Stimulated activated CD8-positive, alpha-beta memory T cell treated with anti-CD3 and anti-CD28 coated beads, Interleukin-7, amount 100 ng/mL, for 4 hours (primary cell): ENCODE data around the gene FBXL14.

ENCODE experiments used
- DNase-seq, 2 donors: peaks; one replicate each; pipeline ENCODE4 v3.0.0-alpha.2; 2020; ENCODE audit warnings: low read depth in 2 of 2

Gene FBXL14, protein sequence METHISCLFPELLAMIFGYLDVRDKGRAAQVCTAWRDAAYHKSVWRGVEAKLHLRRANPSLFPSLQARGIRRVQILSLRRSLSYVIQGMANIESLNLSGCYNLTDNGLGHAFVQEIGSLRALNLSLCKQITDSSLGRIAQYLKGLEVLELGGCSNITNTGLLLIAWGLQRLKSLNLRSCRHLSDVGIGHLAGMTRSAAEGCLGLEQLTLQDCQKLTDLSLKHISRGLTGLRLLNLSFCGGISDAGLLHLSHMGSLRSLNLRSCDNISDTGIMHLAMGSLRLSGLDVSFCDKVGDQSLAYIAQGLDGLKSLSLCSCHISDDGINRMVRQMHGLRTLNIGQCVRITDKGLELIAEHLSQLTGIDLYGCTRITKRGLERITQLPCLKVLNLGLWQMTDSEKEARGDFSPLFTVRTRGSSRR

DNA sequence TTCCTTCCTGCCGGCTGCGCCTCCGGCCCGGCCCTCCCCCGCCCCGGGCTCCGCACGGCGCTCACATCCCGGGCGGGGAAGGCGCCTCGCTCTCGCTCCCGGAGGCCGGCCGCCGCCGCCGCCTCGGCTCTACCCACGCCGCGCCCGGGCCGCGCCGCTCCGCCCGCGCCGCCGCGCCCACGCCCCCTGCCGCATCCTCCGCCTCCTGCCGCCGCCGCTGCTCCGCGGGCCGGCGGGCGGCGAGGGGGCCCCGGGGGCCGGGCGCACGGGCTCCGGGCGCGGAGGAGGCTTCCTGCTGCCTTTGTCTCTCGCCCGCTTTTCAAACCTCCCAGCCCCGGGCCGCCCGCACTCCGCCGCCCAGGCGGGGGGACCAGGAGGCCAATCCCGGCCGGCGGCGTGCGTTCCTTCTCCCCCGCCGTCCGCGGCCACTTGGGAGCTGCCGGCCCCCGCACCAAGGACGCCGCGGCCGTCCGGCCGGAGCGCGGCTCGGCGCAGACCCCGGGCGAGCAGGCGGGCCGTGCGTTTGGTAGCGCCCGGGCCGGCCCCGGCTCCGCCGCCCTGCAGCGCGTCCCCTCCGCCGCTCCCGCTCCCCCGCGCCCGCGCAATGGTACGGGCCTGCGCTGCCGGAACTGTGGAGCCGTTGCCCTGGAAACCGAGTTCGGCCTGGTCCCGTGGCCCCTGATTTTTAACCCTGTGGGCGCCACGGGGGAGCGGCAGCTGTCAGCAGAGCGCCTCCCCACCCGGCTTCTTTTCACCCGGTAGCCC, at the start of gene FBXL14:
FBXL14 (minus strand) TSS at position 321 of the 765 bp plus-strand sequence. CDS start 515 bp downstream, outside the sequence.
- peak; percentile 77 to 89 for DNase-seq

DNA sequence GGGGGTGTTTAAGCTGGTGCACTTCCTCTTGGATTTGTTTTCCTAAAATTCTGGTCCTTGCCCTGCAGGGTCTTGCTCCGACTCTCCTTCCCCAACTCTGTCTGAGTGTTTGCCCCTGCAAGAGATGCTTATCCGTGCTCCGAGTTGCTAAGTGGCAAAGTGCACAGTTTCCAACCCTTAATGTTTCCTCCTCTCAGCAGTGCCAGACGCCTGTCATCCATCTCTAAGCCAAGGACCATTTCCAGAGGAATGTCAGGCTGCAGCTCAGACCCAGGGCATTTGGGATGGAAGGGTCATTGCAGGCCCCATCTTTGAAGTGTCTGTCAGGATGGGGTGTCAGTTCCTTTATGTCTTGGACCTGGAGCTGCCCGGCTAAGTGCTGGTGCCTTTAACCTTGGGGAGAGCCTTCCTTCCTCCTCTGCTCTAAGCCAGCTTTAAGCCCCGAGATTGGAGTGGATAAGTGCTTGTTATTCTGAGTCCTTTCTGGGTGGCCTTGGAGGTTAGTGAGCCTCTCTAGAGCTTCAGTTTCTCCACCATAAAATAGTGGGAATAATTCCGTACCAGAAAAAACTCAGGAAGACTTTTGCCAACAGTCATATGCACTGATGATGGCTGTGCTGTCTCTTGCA, 49.6 kb upstream of the FBXL14 start:
- DNase-seq = no peak

DNA sequence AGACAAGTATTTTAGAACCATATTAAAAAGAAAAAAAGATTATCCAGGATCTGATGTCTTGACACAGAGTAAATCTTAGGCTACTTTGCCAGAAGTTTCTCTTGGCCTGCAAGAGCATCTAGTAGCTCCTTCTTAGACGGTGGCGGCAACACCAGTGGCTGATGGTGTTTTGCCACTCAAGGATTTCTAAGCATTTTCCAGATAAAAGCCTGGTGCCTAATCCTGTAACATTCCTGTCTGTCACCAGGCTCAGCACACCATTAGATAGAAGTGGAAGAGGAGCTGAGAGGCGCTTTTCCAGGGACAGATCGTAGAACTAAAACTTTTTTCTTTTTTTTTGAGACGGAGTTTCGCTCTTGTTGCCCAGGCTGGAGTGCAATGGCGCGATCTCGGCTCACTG, 48.7 kb upstream of the FBXL14 start:
- no peak for DNase-seq

DNA sequence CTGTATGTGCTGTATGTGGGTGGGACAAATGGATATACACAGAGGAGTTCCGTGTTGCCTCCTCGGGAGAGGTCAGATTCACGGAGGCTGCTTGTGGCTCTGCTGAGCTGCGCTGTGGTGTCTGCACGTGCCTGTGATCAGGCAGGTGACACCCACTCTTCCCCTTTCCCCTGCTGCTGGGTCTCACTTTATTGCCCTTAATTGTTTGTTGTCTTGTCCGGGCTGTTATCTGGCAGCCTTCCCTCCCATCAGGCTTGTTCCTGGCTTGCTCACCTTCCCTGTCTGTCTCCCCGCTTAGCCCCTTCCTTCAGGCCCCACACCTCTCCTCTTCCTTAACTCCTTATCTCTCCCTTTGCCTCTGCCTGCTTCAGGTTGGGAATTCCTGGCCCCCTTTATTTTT, 48.1 kb upstream of the FBXL14 start:
- DNase-seq = no peak

DNA sequence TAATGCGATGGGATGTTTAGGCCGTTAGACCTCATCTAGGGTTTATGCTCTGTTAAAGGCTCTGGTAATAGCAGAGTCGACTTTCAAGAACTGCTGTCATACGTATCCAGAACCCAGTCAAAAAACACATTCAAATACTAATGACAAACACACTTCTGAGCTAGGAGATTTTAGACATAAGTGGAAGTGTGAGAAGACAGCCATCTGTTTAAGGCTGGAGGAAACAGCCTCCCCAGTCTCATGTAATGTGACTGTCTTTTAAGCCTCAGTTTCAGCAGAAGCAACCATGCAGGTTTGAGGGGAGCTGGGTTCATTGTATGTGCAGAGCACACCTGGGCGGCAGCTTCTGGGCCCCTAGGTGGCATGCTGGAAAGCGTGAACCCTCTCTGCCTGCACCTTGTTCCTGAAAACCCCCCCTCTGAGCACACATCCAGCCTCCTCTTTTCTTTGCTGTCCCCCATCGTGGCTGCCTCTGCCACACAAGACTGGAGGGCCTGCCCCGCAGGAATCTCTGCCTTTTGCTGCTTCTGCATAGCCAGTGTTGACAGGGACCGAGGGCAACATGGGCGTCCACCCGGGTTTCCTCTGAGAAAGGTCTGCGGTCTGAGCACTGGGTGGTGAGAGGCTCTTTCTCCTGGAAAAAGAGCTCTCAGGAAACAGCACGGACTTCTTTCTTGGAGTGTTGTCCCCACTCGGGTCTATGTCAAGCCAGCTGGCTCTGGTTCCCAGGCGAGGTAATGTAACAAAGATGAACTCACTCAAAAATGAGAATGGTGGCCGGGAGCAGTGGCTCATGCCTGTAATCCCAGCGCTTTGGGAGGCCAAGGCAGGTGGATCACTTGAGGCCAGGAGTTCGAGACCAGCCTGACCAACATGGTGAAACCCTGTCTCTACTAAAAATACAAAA, 46.2 kb upstream of the FBXL14 start:
- DNase-seq = no peak

DNA sequence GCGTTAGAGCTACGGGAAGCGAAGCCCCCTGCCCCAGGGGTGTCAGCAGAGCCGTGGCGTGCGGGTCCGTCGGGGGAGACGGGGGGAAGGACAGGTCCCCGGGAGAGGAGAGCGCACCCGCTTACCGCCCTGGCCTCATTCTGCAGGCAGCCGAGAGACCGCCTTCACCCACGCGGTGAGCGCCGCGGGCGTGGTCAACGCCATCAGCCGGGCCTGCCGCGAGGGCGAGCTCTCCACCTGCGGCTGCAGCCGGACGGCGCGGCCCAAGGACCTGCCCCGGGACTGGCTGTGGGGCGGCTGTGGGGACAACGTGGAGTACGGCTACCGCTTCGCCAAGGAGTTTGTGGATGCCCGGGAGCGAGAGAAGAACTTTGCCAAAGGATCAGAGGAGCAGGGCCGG, 45.2 kb upstream of the FBXL14 start:
- no peak for DNase-seq

DNA sequence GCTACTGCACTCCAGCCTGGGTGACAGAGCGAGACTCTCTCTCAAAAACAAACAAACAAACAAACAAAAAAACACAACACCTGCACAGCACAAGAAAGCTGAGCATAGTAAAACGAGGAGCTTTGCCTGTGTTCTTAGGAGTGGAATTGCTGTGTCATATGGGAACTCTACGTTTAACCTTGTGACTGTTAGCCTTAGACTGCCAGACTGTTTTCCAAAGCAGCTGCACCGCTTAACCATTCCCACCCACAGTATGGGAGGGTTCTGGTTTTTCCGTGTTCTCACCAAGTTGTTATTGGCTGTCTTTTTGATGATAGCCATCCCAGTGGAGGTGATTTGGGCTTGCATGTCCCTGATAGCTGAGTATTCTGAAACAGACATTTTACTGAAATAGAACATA, 43.8 kb upstream of the FBXL14 start:
- no peak for DNase-seq

DNA sequence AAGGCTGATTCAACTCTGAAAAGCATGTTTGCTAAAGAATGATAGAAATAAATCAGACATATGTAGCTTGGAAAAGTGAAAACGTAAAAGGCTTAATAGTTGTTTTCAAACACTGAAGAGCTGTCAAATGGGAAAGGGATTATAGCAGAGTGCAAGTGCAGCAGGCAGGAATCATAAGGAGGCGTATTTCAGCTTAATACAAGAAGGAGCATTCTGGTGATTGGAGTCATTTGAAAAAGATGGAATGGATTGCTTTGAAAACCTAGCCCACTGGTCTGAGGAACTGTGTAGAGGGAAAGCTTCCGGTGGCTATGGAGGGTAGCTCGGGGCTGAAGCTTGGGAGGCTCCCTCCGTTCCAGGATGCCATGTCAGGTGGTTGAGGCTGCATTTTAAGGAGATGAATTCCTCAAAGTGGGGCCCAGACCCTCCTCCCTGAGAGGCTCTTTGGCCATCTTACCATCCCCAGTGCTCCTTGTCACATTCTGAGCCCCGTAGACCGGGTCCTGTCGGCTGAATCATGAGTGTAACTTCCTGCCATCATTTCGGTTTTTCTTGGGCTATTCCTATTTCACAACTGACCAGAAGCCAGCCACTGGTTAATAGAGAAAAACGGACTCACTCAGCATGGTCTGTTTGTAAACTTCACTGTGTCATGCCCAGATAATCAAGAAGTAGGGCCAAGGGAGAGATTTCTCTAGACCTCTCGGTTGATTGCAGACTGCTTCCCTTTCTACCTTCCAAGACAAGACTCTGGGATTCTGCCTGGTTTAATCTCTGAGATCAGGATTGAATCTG, 41.1 kb upstream of the FBXL14 start:
- no peak for DNase-seq

DNA sequence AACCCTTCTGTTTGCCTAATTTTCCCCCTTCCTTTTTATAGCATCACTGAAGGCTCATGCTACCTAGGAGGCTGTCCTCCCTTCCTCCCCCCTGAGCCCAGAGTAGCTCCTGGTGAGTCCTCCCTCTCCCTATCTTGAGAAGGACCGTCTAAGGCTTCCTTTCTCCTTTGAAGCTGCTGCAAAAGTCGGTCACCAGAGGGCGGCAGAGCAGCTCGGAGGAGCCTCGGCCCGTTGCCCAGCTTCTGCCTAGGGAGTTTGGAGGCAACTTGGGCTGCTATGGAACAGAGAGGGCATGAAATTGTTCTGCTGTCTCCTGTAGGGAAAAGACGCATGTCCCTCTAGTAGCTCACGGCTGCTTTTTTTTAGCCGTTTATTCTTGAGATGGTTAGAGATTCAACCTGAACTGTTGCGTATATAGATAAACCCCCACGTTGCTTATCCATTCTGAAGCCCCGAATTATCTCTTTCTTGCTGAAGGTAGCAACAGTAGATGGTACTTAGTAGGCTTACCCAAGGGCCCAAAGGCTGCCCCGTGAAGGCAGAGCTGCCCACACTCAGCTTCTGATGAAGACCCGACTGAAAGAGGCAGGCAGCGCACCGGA, 40.3 kb upstream of the FBXL14 start:
- DNase-seq = peak; percentile 10 to 35

DNA sequence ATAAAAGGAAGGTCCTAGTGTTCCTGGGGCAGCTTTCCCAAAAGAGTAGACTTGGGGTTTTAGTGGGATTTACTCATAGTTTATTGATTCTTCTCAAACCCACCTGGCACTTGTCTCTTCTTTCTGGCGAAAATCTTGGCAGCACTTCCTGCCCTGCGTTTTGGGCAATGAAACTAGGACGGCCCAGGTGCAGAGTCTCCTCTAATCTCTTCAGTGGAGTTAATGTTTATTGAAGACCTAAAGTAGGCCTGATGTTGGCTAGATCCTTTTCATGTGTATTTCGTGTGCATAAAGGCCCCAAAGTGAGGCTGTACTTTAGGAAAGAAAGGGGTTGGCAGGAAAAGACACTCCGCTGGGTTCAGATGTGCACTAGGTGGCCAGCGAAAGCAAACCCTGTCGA, 39.8 kb upstream of the FBXL14 start:
- DNase-seq = no peak

DNA sequence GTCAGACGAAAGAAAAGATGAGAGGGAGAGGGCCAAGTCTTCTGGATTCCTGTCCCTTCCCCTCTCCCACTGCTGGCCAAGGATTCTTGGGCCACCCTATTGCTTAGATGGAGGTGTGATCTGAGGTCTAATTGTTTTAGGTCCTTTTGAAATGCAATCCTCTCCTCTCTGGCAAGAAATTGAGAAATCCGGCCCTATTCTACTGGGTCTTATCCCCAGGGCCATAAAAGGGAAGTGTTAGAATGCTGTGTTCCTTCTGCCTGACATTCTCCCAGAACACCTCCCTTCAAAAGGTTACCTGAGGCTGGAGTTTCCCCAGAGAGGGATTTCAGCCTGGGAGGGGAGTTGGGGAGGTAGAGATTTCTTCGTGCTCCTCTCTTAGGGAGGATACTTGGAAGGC, 39.1 kb upstream of the FBXL14 start:
- DNase-seq = no peak

DNA sequence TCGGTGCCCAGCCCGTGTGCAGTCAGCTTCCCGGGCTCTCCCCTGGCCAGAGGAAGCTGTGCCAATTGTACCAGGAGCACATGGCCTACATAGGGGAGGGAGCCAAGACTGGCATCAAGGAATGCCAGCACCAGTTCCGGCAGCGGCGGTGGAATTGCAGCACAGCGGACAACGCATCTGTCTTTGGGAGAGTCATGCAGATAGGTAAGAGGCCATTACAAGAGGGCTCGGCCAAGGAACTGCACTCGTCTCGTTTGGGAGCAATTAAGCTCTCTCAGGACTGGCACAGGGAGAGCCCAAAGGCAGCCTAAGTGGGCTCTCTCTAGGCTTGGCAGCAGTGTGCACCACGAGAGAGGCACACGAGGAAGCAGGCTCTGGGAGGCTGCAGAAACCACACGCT, 38.3 kb upstream of the FBXL14 start:
- DNase-seq = no peak

DNA sequence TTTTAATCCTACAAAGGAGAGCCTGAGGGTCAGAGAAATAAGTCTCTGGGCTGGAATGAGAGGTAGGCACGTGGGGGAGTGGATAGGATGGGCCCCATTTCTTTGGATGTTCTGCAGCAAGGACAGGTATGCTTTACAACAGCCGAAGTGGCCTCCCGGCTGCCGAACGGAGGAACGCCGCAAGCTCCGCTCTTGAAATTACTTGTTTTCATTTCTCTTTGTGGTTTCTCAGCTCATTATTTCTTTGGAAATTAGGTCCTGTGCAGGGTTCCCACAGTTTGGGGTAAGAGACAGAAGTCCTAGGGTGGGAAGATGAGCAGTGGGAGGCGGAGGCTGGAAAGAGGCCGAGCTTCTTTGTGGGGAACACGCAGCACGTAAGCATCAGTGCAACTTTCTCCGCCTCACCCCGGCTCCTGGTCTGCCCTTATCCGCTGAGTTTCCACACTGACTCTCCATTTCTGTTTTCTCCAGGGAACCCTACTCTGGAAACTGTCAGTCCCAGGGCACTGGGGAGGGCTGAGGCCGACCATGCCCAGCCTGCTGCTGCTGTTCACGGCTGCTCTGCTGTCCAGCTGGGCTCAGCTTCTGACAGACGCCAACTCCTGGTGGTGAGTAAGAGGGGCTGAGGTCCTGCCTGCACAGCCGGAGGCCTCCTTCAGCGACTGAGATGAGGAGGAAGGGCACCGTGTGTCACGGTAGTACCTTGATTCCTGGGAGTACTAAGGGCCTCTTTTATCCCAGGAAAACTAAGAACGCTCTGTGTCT, 36.6 kb upstream of the FBXL14 start:
- no peak for DNase-seq

DNA sequence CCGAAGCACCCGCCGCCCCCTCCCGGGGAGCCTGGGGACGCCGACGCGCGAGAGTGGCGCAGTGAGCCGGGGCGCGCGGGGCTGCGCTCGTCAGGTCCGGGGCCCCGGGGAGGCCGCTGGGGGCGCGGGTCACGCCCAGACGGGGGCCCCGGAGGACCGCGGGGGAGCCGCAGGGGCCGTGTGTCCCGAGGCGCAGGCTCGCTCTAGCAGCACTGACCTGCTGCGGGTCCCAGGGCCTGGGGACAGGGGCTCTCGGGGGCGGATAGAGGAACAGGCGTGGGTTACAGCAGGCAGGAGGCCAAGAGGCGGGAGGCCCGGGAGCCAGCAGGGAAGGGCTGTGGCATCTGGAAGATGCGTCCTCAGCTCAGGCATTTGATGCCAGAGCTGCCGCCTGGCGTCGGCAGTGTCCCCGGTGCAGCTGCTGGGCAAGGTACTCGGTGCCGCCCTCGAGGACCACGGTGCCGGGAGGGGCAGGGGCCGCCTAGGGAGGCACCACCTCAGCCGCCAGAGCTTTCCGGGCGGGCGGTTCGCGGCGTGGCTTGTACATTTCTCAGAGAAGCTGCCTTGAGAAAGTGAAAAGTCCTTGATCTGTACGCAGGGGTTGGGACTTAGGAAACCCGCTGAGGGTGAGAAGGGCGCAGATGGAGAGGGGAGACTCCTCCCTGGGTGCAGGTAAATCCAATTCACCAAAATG, 35.9 kb upstream of the FBXL14 start:
- no peak for DNase-seq

DNA sequence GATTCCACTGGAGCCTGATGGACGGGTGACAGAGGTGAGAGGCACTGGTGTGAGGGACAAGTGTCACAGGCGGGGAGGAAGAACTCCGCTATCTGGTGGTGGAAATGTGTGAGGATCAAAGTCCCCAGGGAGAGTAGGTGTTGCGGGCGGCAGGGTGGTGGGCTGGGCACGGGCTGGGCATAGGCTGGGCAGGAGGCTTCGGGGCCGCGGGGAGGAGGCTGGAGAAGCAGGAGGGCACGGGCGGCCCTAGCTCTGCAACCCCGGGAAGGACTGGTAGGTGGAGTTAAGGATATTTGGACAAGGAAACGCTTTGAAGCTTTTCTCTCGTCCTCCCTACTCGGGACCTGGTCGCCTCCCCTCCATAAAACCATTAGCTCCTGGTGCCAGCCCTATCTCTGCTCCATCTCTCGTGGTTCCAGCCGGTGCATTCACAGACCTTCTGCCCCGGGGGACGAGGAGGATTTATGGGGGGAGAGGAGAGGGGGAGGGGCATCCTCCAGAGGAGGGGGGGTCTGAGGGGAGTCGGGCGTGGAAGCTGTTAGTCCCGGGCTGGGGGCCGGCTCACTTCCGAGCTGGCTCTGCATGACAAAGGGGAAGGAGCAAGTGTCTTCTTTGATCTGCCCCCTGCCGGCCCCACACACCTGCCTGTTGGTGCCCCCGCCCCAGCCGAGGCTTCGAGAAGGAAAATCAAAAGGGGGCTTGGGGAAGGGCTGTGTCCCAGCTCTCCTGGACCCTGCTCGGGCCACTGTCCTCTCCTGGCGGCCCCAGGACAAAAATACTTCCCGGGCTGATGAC, 35.2 kb upstream of the FBXL14 start:
- DNase-seq = no peak

DNA sequence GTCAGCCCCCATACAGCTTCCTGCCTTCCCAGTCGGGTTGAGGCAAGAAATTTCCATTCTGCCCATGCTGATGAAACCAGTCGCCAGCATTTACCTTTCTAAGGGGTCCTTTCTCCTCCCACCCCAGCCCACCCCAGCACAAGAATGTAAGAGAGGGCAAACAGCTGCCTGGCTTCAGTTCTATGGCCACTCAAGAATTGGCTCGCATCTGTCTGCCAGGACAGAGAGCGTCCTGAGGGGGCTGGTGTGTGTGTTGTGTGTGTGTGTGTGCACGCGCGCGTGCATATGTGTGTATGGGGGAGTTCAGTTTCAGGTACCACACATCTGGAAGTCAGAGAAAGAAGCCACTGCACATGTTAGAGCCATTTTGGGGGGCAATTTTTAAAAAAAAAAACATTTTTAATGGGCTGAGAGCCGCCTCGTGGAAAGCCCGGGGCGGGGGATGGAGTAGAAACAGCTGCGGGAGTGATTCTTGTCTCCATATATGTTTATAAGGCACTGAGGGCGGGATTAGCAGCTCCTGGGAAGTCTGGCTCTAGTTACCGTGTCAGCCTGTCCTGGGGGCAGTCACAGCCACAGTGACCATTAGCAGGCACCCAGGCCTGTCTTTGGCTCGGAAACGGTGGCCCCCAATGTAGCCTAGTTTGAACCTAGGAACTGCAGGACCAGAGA, 34.4 kb upstream of the FBXL14 start, which contains the start of gene WNT5B:
WNT5B (plus strand) TSS at position 566 of the 672 bp plus-strand sequence. CDS start 2,124 bp downstream, outside the sequence.
- no peak for DNase-seq

DNA sequence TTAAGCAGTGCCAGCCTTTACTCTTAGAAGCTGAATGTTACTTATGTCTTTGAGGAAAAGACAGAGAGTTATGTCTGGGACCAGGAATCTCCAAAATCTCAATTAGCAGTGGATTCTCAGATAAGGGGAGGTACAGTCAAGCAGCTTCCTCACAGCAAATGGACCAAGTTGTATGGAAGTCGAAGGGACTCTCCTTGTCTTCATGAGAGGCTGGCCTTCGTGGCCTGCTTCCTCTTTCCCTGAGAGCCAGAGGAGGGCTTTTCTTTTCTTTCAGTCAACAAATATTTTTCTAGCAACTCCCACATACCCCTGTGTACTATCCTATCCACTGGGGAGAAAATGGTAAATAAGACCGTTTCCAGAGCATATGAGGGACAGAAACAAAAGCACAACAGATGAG, 28.0 kb upstream of the FBXL14 start:
- DNase-seq = no peak
